Measurements from ENCODE around the gene GNPTAB. TPM values are rescaled to one million over a fixed set of nuclear protein-coding genes. Genes with fewer than 3 reads are reported as not detected.

Gene GNPTAB
- total RNA-seq, result 32.6 and 39.8 TPM in 2 replicates

DNA sequence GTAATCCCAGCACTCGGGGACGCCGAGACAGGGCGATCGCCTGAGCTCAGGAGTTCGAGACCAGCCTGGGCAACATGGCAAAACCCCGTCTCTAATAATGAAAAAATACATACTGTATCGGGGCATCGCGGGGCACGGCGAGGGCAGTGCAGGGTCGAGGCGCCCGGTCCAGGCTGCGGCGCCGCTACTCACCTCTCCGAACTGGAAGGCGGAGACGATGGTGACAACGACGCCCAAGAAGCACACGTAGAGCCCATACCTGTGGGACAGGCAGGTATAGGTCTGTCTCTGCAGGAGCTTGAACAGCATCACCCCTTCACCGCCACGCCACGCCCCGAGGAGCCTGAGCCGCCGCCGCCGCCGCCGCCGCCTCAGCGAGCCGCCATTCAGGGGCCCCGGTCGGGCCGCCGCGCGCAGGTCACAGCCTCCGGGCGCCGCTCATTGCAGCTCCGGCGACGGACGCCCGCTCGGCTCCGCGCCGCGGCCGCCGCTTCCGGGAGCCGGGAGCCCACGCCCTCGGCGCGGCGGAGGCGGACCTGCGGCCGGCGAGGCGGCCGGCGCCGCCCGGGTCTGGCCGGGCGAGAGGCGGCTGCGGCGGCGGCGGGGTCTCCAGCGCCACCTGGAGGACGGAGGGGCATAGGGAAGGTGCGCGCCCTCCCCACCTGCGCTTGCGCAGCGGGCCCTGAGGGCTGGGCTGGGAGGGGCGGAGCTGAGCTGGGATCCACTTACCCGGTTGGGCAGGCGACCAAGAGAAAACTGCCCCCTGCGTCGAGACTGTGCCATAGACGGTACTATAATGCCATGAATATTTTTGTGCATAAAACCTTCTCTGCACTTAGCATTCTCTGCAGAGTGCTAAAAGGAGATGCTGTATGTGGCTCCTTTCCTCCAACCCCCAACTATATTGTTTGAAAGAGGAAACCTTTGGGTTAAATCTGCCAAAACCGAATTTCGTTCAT, at the start of gene GNPTAB:
TSS of gene GNPTAB (minus strand) at position 593 of the 959 bp plus-strand sequence. CDS start at position 309, 284 bp downstream.

DNA sequence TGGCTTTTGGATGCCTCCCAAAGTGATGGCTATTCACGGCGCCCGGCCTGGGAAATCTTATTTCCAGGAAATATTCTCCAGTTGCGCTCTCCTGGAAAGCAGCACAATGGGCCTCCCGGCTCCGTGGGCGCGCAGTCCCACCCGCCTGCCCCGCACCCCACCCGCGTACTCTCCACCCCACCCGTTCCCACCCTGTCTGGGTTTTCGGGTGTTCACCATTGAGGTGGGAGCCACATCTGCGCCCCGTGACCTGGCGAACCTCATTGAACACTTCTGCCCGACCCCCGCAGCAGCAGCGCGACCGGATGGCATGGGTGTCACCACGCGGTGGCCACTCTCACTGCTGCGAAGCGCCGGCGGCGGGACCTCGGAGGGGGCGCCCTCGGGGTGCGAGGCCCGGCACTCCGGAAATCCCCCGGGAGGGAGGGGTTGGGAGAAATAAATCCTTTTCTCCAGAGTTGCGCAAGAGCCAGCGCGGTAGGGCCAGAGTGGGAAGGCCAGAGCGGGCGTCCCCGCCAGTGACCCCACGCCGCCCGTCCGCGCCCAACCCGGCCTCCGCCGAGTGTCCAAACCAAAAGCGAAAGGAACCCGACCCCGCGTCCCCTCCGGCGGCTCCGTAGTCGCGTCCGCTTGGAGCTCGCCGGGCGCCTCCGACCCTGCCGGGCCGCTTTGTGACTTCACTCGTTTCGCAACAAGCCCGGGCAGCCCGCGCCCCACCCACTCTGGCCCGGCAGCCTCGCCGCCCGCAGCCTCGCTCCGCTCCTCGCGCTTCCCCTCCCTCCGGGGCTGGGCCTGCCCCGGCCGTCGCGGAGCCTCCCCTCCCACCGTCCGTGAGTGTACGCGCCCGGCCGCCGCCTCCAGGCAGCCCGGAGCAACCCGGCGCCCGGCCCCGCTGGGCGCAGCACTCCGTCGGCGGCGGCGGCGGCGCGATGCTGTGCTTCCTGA, 46.4 kb upstream of the GNPTAB start, which contains the start of gene DRAM1:
TSS of gene DRAM1 (plus strand) at position 720 of the 945 bp plus-strand sequence. CDS start at position 930, 210 bp downstream.

DNA sequence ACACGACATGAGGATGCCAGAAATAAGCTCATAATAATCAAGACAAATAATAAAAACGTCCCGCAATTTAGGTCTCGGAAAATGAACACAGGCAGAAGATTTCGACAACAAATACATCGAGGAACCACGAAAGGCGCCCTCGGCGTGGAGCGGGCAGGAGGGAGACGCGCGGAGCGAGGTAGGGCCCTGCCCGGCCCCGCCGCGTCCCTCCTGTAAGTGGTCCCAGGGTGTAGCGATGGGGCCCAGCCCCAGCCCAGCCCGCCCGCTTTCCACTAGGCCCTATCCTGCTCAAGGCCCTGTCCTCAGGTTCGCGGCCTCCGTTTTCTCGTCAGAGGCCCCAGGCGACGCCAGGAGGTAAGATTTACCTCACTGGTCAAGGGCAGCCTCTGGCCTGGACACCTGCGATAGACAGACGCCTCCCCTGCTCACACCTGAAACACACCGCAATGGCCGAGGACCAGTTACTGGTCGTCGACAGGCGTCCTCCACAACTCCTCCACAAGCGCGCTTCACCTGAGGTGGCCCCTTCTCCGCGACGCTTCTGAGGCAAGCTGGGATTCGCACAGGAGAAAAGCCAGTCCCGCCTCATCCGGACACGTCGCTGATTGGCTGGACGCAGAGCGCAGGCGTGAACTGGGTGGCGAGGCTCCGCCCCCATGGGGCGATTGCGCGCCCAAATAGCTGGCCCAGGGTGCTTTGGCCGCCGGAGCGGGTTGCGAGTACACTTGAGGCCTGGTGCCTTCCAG, 91.7 kb downstream of the GNPTAB start, which contains the start of gene SYCP3:
TSS of gene SYCP3 (minus strand) at position 543 of the 746 bp plus-strand sequence. CDS start 1,527 bp downstream, outside the sequence.

DNA sequence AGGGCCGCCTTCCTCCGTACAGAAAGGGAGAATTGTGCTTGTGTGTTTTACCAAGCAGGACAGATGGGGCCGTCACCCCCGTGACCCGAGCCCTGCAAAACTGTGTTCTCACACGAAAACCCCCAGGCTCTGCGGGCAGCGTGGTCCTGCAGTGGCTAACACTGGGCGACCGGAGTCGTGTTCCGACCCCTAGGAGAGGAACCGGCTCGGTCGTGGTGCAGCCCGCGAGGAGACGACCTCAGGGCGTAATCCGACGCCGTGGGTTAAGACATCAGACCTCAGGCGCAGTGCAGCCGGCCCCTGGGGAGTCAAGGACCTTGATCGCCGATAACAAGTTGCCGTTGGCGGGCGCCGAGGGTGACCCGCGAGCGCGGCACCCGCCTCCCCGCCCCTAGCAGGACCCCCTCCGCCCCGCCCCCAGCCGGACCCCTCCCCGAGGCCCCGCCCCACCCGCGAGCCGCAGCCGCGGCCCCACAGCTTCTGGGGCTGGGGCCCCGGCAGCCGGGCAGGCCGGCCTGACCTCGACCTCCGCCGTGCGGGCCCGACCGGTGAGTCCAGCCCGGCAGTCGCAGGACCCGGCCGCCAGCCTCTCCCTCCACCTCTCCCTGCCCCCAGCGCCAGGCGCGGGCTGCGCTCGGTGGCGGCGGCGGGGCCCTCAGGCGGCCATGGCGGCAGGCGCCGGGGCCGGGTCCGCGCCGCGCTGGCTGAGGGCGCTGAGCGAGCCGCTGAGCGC, 133.4 kb downstream of the GNPTAB start, which contains the start of gene CHPT1:
TSS of gene CHPT1 (plus strand) at position 444 of the 733 bp plus-strand sequence. CDS start at position 666, 222 bp downstream.

Small RNA genes within 50 kb of the gene (small RNA-seq; reads per million reads assigned to genes)
- gene RNA5SP368 (ENCODE audit: low replicate concordance) (not detected), gene RNA5SP369 (ENCODE audit: low replicate concordance) (not detected), gene RNU6-101P (ENCODE audit: low replicate concordance) (not detected), gene RNU6-1183P (ENCODE audit: low replicate concordance) (not detected), gene RNU6-172P (ENCODE audit: low replicate concordance) (not detected), gene RNY1P16 (ENCODE audit: low replicate concordance) (not detected)

Other genes with a start within 250 kb of the GNPTAB start
- gene MYBPC1, start 236.0 kb downstream of the GNPTAB start, total RNA-seq, result not detected in 2 replicates
- 21.0 and 33.9 TPM in 2 replicates for gene CHPT1, start 133.3 kb downstream of the GNPTAB start, total RNA-seq
- under 0.01 TPM in 2 replicates for gene SYCP3, start 91.5 kb downstream of the GNPTAB start, total RNA-seq
- gene DRAM1, start 46.6 kb upstream of the GNPTAB start, total RNA-seq, result 51.3 and 129 TPM in 2 replicates
- 40.3 and 40.8 TPM in 2 replicates for gene WASHC3, start 231.0 kb upstream of the GNPTAB start, total RNA-seq

Data from placental pericyte (primary cell).